GM19238 (cell line): ENCODE results near the gene TMCO2.

Source experiments
- DNase-seq: peaks from one replicate; pipeline ENCODE4 v3.0.0; 2011; ENCODE audit warnings: low spot score; ENCODE audit not compliant: insufficient read length

Gene TMCO2

GRCh38 chr1:40257688-40258444, 10.1 kb downstream of the TMCO2 start, which contains the start of gene ZMPSTE24:
Gene ZMPSTE24 (plus strand): TSS chr1:40258236. CDS start chr1:40258272, 36 bp downstream.
- DNase-seq: peak; percentile 78

- DNase-seq: no peak
Observed at GRCh38 chr1:40258445-40258769, 10.7 kb downstream of the TMCO2 start.

GRCh38 chr1:40264354-40264781, 16.6 kb downstream of the TMCO2 start:
- DNase-seq: no peak

GRCh38 chr1:40265298-40265697, 17.6 kb downstream of the TMCO2 start:
- no peak for DNase-seq

GRCh38 chr1:40265919-40266318, 18.2 kb downstream of the TMCO2 start:
- DNase-seq: no peak

GRCh38 chr1:40266786-40267535, 19.2 kb downstream of the TMCO2 start:
- DNase-seq: no peak

GRCh38 chr1:40267767-40268187, 20.0 kb downstream of the TMCO2 start:
- no peak for DNase-seq

GRCh38 chr1:40268211-40268610, 20.5 kb downstream of the TMCO2 start:
- DNase-seq: no peak

GRCh38 chr1:40270152-40270834, 22.6 kb downstream of the TMCO2 start:
- DNase-seq: no peak

GRCh38 chr1:40272653-40273213, 25.0 kb downstream of the TMCO2 start:
- DNase-seq: no peak

- no peak for DNase-seq
Observed at GRCh38 chr1:40273547-40274166, 25.9 kb downstream of the TMCO2 start.

GRCh38 chr1:40274331-40274730, 26.6 kb downstream of the TMCO2 start:
- DNase-seq: no peak

- no peak for DNase-seq
Observed at GRCh38 chr1:40276122-40276521, 28.4 kb downstream of the TMCO2 start.

GRCh38 chr1:40281853-40282252, 34.1 kb downstream of the TMCO2 start:
- DNase-seq: no peak

- no peak for DNase-seq
Observed at GRCh38 chr1:40291293-40291692, 43.6 kb downstream of the TMCO2 start.

GRCh38 chr1:40299366-40300248, 51.9 kb downstream of the TMCO2 start:
- no peak for DNase-seq

GRCh38 chr1:40300249-40300567, 52.5 kb downstream of the TMCO2 start:
- DNase-seq: no peak

GRCh38 chr1:40300651-40301050, 52.9 kb downstream of the TMCO2 start:
- no peak for DNase-seq

- no peak for DNase-seq
Observed at GRCh38 chr1:40301066-40301465, 53.3 kb downstream of the TMCO2 start.
